MM.1S (cell line): ENCODE results near the gene PKN1.

Source experiments
- EZH2 ChIP-seq: fragments of 300-600 bp; sonication (generic); optimal IDR thresholded peaks from 2 replicates; pipeline ENCODE3; 2017; ENCODE audit warnings: low read depth, mild to moderate bottlenecking, antibody characterized with exemption, low read length, mixed read lengths
- EZH2phosphoT487 ChIP-seq: fragments of 300-600 bp; sonication (generic); IDR thresholded peaks from 2 replicates; pipeline ENCODE4 v1.6.1; 2018; ENCODE audit warnings: antibody characterized with exemption, low read length
- TF ChIP-seq, protein P1 (sequence below): fragments of 300-600 bp; sonication (generic); IDR thresholded peaks from 2 replicates; pipeline ENCODE4 v1.5.1; 2016; ENCODE audit warnings: antibody characterized with exemption, low read length, mixed read lengths

DNA sequence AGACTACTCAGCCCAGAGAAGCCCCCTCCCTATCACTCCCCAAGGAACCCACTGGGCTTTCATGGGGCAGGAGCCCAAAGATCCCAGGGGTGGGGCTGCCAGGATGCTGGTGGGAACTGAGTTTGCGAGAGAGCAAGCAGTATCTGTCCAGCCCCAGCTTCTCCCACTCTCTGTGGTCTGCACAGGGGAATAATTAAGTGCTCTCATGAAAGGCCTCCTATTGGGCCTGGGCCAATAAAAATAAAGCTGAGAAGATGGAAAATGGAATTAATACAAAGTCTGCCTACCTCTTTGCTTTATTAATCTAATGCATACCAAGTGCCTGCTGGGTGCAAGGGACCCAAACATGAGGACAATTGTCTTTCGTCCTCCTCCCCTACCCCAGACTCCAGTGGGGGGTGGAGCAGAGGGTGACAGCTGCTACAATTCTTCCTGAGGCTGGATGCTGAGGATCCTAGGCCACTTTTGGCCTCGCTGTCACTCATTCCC, 19.4 kb upstream of the PKN1 start:
- TF ChIP-seq, protein P1, sequence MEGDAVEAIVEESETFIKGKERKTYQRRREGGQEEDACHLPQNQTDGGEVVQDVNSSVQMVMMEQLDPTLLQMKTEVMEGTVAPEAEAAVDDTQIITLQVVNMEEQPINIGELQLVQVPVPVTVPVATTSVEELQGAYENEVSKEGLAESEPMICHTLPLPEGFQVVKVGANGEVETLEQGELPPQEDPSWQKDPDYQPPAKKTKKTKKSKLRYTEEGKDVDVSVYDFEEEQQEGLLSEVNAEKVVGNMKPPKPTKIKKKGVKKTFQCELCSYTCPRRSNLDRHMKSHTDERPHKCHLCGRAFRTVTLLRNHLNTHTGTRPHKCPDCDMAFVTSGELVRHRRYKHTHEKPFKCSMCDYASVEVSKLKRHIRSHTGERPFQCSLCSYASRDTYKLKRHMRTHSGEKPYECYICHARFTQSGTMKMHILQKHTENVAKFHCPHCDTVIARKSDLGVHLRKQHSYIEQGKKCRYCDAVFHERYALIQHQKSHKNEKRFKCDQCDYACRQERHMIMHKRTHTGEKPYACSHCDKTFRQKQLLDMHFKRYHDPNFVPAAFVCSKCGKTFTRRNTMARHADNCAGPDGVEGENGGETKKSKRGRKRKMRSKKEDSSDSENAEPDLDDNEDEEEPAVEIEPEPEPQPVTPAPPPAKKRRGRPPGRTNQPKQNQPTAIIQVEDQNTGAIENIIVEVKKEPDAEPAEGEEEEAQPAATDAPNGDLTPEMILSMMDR = no peak
- no peak for TF ChIP-seq EZH2
- TF ChIP-seq EZH2phosphoT487 = no peak
